GM15510 (cell line): ENCODE data around the gene TRMT10B.

Experiments used
- POLR2A ChIP-seq: IDR thresholded peaks from 3 replicates; pipeline ENCODE4 v1.6.1; 2011; ENCODE audit warnings: borderline replicate concordance; ENCODE audit not compliant: insufficient read length; ENCODE audit errors: extremely low read depth

Gene TRMT10B

DNA sequence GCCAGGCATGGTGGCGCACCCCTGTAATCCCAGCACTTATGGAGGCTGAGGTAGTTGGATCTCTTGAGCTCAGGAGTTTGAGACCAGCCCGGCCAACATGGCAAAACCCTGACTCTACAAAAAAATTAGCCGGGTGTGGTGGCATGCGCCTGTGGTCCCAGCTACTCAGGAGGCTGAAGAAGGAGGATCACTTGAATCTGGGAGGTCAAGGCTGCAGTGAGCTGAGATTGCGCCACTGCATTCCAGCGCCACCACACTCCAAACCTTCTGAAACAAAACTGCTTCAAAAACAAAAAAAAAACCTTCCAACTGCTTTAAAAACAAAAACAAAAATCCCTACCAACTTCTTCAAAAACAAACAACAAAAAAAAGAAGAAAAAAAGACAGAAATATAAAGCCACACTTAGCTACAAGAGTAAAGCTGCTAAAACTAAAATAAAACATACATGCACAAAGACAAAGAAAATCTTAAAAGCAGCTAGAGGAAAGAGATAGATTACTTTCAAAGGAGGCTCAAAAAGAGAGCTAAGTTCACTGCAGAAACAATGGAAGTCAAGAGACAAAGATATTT, 58.4 kb downstream of the TRMT10B start:
- TF ChIP-seq POLR2A = no peak

GRCh38 chr9:37812773-37813379, 59.3 kb downstream of the TRMT10B start:
- no peak for TF ChIP-seq POLR2A

DNA sequence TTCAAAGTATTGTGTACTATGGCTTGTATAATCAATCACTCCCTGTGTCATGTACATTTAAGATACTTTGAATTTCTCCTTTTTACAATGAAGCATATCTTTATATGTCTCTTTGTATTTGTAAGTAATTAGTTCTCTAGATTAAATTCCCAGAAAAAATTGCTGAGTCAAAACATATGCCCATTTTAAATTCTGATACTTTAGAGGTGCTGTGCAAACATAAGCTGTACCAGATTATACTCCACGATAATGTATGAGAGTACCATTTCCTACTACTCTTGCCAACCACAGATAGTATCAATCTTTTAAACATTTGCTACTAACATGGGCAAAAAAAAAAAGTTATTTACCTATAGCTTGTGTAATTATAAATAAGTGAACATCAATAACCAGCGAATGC, 65.2 kb downstream of the TRMT10B start:
- no peak for TF ChIP-seq POLR2A

- TF ChIP-seq POLR2A = no peak
Observed at GRCh38 chr9:37820142-37820541, 66.5 kb downstream of the TRMT10B start.

DNA sequence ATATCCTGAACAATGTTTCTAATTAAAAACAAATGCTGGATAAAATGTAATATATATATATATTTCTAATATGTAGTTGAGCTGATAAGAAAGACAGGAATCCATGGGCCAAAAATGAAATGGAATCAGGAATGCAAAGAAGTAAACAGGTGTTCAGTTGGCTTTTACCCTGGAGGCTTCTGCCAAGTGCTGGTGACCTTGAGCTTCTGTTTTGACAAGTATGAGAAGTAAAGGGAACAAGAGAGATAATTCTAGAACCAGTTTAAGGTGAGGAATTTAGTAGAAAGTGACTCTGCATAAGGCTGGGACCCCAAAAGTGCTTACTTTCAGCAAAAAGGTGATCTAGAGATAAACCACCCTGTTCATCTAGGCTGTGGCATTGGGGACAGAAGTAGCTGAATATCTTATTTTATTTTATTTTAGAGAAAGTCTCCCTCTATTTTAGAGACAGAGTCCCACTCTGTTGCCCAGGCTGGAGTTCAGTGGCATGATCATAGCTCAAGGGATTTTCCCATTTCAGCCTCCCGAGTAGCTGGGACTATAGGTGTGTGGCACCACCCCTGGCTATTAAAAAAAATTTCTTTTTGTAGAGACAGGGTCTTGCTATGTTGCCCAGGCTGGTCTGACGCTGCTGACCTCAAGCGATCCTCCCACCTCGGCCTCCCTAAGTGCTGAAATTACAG, 74.0 kb downstream of the TRMT10B start:
- no peak for TF ChIP-seq POLR2A
